GM23248 (cell line): Measurements from ENCODE around the gene GMPR.

Source experiments
- EZH2 ChIP-seq: fragments of 200-600 bp; sonication (generic); IDR thresholded peaks from 2 replicates; pipeline ENCODE4 v1.6.1; 2018; ENCODE audit warnings: antibody characterized with exemption, mild to moderate bottlenecking; ENCODE audit not compliant: insufficient read depth, poor library complexity, severe bottlenecking
- EZH2phosphoT487 ChIP-seq: fragments of 200-600 bp; sonication (generic); IDR thresholded peaks from 2 replicates; pipeline ENCODE4 v1.6.1; 2018; ENCODE audit warnings: antibody characterized with exemption, moderate library complexity, mild to moderate bottlenecking, low read depth; ENCODE audit not compliant: insufficient read depth

GRCh38 chr6:16198061-16198705, 40.2 kb upstream of the GMPR start:
- TF ChIP-seq EZH2 (no peak), EZH2phosphoT487 (no peak)
